H1 (cell line): Measurements from ENCODE around the gene EDN1. TPM values are rescaled to one million over a fixed set of nuclear protein-coding genes. Genes with fewer than 3 reads are reported as not detected.

Experiments
- CTCF ChIA-PET: fragments of 300-600 bp; sonication (Branson Sonifier 250); formaldehyde crosslinking; loops from one replicate; lab custom pipeline; 2021; ENCODE audit not compliant: partially characterized antibody; lab: Charles Lee
- POLR2A ChIA-PET: fragments of 300-600 bp; sonication (Branson Sonifier 250); formaldehyde crosslinking; loops from one replicate; lab custom pipeline; 2021; ENCODE audit warnings: inconsistent platforms; ENCODE audit not compliant: partially characterized antibody; lab: Charles Lee
- DNase-seq, 2 experiments: peaks; one replicate each; pipeline versions ENCODE4 v3.0.0 to v3.0.0-alpha.2; 2010 to 2022; ENCODE audit warnings: low spot score in 2 of 2, low read depth in 1 of 2, mixed read lengths in 1 of 2
- FAIRE-seq: peaks from 2 replicates; lab custom pipeline; 2011; peaks lifted over from hg19 to GRCh38; lab: Jason Lieb, UNC
- H2AFZ ChIP-seq: 2 replicates; pipeline ENCODE4 v1.8.1; 2012; ENCODE audit warnings: low read length, inconsistent platforms
- H2AK5ac ChIP-seq: 2 replicates; pipeline ENCODE4 v1.6.1; 2013; ENCODE audit warnings: low read depth, low read length
- H2BK120ac ChIP-seq: replicated peaks from 2 replicates; pipeline ENCODE3; 2013; ENCODE audit warnings: low read depth, low read length, inconsistent platforms
- H2BK12ac ChIP-seq: 2 replicates; pipeline ENCODE4 v1.6.1; 2013; ENCODE audit warnings: low read depth, low read length
- H2BK15ac ChIP-seq: 2 replicates; pipeline ENCODE4 v1.6.1; 2013; ENCODE audit warnings: low read length
- H2BK20ac ChIP-seq: 2 replicates; pipeline ENCODE4 v1.6.1; 2013; ENCODE audit warnings: low read length
- H2BK5ac ChIP-seq: 2 replicates; pipeline ENCODE4 v1.6.1; 2013; ENCODE audit warnings: low read depth, low read length
- H3K14ac ChIP-seq: 2 replicates; pipeline ENCODE4 v1.6.1; 2013; ENCODE audit warnings: inconsistent platforms; ENCODE audit not compliant: insufficient read length
- H3K18ac ChIP-seq: 2 replicates; pipeline ENCODE4 v1.6.1; 2013; ENCODE audit warnings: low read length; ENCODE audit errors: extremely low read depth
- H3K23ac ChIP-seq: 2 replicates; pipeline ENCODE4 v1.6.1; 2013; ENCODE audit warnings: inconsistent platforms; ENCODE audit not compliant: insufficient read length
- H3K23me2 ChIP-seq: 2 replicates; pipeline ENCODE4 v1.6.1; 2013; ENCODE audit warnings: low read depth, low read length
- H3K27ac ChIP-seq: 2 replicates; pipeline ENCODE4 v1.6.1; 2011; ENCODE audit warnings: low read depth, low read length, inconsistent platforms
- H3K27me3 ChIP-seq, 4 experiments: replicated peaks in 1 of 4; 1 replicate in 1 of 4; 2 replicates in 3 of 4; pipeline versions ENCODE4 v1.6.1 to v1.8.1; 2011 to 2013; ENCODE audit warnings: low read length in 3 of 4, mild to moderate bottlenecking in 3 of 4, inconsistent platforms in 2 of 4, mixed read lengths in 2 of 4, moderate library complexity in 1 of 4; ENCODE audit not compliant: control insufficient read depth in 3 of 4, insufficient read depth in 3 of 4; ENCODE audit errors: extremely low read depth in 1 of 4
- H3K36me3 ChIP-seq, 4 experiments: 2 replicates each; pipeline versions ENCODE4 v1.6.1 to v1.8.1; 2011 to 2013; ENCODE audit warnings: mild to moderate bottlenecking in 4 of 4, low read length in 3 of 4, moderate library complexity in 2 of 4, control low read depth in 1 of 4, inconsistent platforms in 1 of 4; ENCODE audit not compliant: insufficient read depth in 4 of 4, control insufficient read depth in 2 of 4
- H3K4ac ChIP-seq: replicated peaks from 2 replicates; pipeline ENCODE3; 2013; ENCODE audit warnings: low read length, low read depth, mixed read lengths, inconsistent platforms; ENCODE audit not compliant: insufficient read length
- H3K4me1 ChIP-seq, 4 experiments: replicated peaks in 1 of 4; 1 replicate in 1 of 4; 2 replicates in 3 of 4; pipeline versions ENCODE4 v1.6.1 to v1.8.1; 2011 to 2013; ENCODE audit warnings: low read length in 3 of 4, inconsistent platforms in 2 of 4, mixed read lengths in 1 of 4; ENCODE audit not compliant: insufficient read depth in 4 of 4, control insufficient read depth in 3 of 4
- H3K4me2 ChIP-seq, 2 experiments: 2 replicates each; pipeline versions ENCODE4 v1.6.1 to v1.8.1; 2011 to 2013; ENCODE audit warnings: low read depth in 2 of 2, low read length in 2 of 2, control low read depth in 1 of 2, inconsistent platforms in 1 of 2, mild to moderate bottlenecking in 1 of 2; ENCODE audit not compliant: insufficient read depth in 1 of 2
- H3K4me3 ChIP-seq, 4 experiments: fragments of 200-600, 300-600 bp in 1 of 4; sonication (generic), shearing (Covaris generic), sonication (Bioruptor Twin) in 1 of 4; 2 replicates each; pipeline versions ENCODE4 v1.5.1 to v1.8.1; 2011 to 2016; ENCODE audit warnings: low read length in 4 of 4, low read depth in 3 of 4, control low read depth in 2 of 4, inconsistent platforms in 2 of 4, mild to moderate bottlenecking in 2 of 4, mixed read lengths in 1 of 4, moderate library complexity in 1 of 4; ENCODE audit not compliant: insufficient read depth in 2 of 4; ENCODE audit errors: extremely low read depth in 1 of 4
- H3K56ac ChIP-seq: replicated peaks from 2 replicates; pipeline ENCODE3; 2013; ENCODE audit warnings: low read depth, mild to moderate bottlenecking, mixed read lengths, low read length, inconsistent platforms; ENCODE audit not compliant: insufficient read length
- H3K79me1 ChIP-seq: 2 replicates; pipeline ENCODE4 v1.6.1; 2013; ENCODE audit warnings: low read depth, low read length, control low read depth
- H3K79me2 ChIP-seq, 2 experiments: 2 replicates each; pipeline versions ENCODE4 v1.6.1 to v1.8.1; 2012 to 2013; ENCODE audit warnings: low read length in 2 of 2, mild to moderate bottlenecking in 2 of 2, inconsistent platforms in 1 of 2; ENCODE audit not compliant: insufficient read depth in 2 of 2, control insufficient read depth in 1 of 2
- H3K9ac ChIP-seq, 4 experiments: replicated peaks in 1 of 4; 1 replicate in 1 of 4; 2 replicates in 3 of 4; pipeline versions ENCODE4 v1.6.1 to v1.8.1; 2011 to 2013; ENCODE audit warnings: low read depth in 3 of 4, low read length in 3 of 4, control low read depth in 2 of 4, mild to moderate bottlenecking in 2 of 4, moderate library complexity in 2 of 4, inconsistent platforms in 1 of 4; ENCODE audit errors: extremely low read depth in 1 of 4
- H3K9me3 ChIP-seq, 2 experiments: 2 replicates each; pipeline versions ENCODE4 v1.6.1 to v1.8.1; 2012 to 2013; ENCODE audit warnings: mild to moderate bottlenecking in 2 of 2, moderate library complexity in 2 of 2, control low read depth in 1 of 2, inconsistent platforms in 1 of 2, low read depth in 1 of 2, low read length in 1 of 2, mixed read lengths in 1 of 2; ENCODE audit not compliant: insufficient read depth in 2 of 2
- H4K20me1 ChIP-seq, 2 experiments: replicated peaks in 1 of 2; 2 replicates each; pipeline versions ENCODE3 to v1.8.1; 2011 to 2013; ENCODE audit warnings: inconsistent platforms in 2 of 2, low read length in 2 of 2, mild to moderate bottlenecking in 1 of 2; ENCODE audit not compliant: insufficient read depth in 2 of 2, control insufficient read depth in 1 of 2
- H4K5ac ChIP-seq: 2 replicates; pipeline ENCODE4 v1.6.1; 2013; ENCODE audit warnings: low read length, low read depth, mixed read lengths, inconsistent platforms; ENCODE audit not compliant: insufficient read length
- H4K8ac ChIP-seq: 2 replicates; pipeline ENCODE4 v1.8.0; 2013; ENCODE audit warnings: mild to moderate bottlenecking, moderate library complexity, low read length, inconsistent platforms; ENCODE audit not compliant: insufficient read depth; ENCODE audit errors: extremely low read depth
- H4K91ac ChIP-seq: replicated peaks from 2 replicates; pipeline ENCODE3; 2013; ENCODE audit warnings: low read length, mixed read lengths, inconsistent platforms; ENCODE audit not compliant: insufficient read length
- BRCA1 ChIP-seq: IDR thresholded peaks from 2 replicates; pipeline ENCODE4 v1.6.1; 2012; ENCODE audit warnings: low read depth, low read length, improper control_type of control experiment
- CEBPB ChIP-seq: IDR thresholded peaks from 2 replicates; pipeline ENCODE4 v1.6.1; 2012; ENCODE audit warnings: low read depth, low read length
- CHD1 ChIP-seq: IDR thresholded peaks from 2 replicates; pipeline ENCODE4 v1.6.1; 2012; ENCODE audit warnings: low read depth, low read length, improper control_type of control experiment
- JUND ChIP-seq: IDR thresholded peaks from 2 replicates; pipeline ENCODE4 v1.6.1; 2011; ENCODE audit warnings: mild to moderate bottlenecking, improper control_type of control experiment, low read length
- RAD21 ChIP-seq, 2 experiments: IDR thresholded peaks in 1 of 2; conservative IDR thresholded peaks in 1 of 2; 2 replicates each; pipeline ENCODE4 v1.6.1; 2011; ENCODE audit warnings: low read depth in 2 of 2, low read length in 2 of 2, improper control_type of control experiment in 1 of 2, inconsistent platforms in 1 of 2, mild to moderate bottlenecking in 1 of 2, moderate library complexity in 1 of 2
- SIN3A ChIP-seq, 2 experiments: IDR thresholded peaks in 1 of 2; conservative IDR thresholded peaks in 1 of 2; 2 replicates each; pipeline ENCODE4 v1.6.1; 2011 to 2012; ENCODE audit warnings: low read length in 2 of 2, improper control_type of control experiment in 1 of 2, low read depth in 1 of 2, mild to moderate bottlenecking in 1 of 2
- TAF7 ChIP-seq: optimal IDR thresholded peaks from 2 replicates; pipeline ENCODE3; 2011; ENCODE audit warnings: low read depth, mild to moderate bottlenecking, inconsistent platforms, low read length, moderate library complexity, borderline replicate concordance
- YY1 ChIP-seq: IDR thresholded peaks from 2 replicates; pipeline ENCODE4 v1.6.1; 2011; ENCODE audit warnings: low read depth, mild to moderate bottlenecking, low read length
- WGBS, 2 experiments: shearing (Covaris generic) in 1 of 2; methylation state at CpG; one replicate each; pipeline versions ENCODE4 v1.1.6 to v1.1.7; 2013 to 2015; ENCODE audit warnings: low lambda C conversion rate in 2 of 2, mixed read lengths in 2 of 2, inconsistent platforms in 1 of 2, low coverage in 1 of 2, missing lambda C conversion rate in 1 of 2; ENCODE audit not compliant: insufficient replicate concordance in 2 of 2, insufficient coverage in 1 of 2, insufficient read length in 1 of 2; ENCODE audit errors: extremely low coverage in 1 of 2, missing lambda C conversion rate in 1 of 2; 5-methylcytosine and 5-hydroxymethylcytosine counted together
- polyA plus RNA-seq, 7 experiments: library from polyadenylated mRNA; depleted of rRNA in 3 of 7; stranded (reverse) in 5 of 7; unstranded in 2 of 7; fragments of >200 nt in 5 of 7; fragments of 200-250 nt in 2 of 7; gene quantifications; 1 replicate in 5 of 7; 2 replicates in 1 of 7; 4 replicates in 1 of 7; pipeline versions ENCODE4 v1.2.1 to v1.2.3, GENCODE V29; 2011 to 2013; ENCODE audit warnings: missing spikeins in 2 of 7, mixed read lengths in 2 of 7
- total RNA-seq: library from RNA; stranded (reverse); fragmentation: NEBNext Ultra II Directional; extraction: Animal tissue kit (Norgen Biotek cat#: 25700); gene quantifications from 2 replicates; pipeline ENCODE4 v1.2.1, GENCODE V29; 2021
- TF ChIP-seq, protein P1 (sequence below), 3 experiments: IDR thresholded peaks; 1 replicate in 2 of 3; 2 replicates in 1 of 3; pipeline versions ENCODE4 v1.5.1 to v1.6.1; 2011; ENCODE audit warnings: low read length in 3 of 3, mild to moderate bottlenecking in 3 of 3, inconsistent platforms in 2 of 3, low read depth in 1 of 3, moderate library complexity in 1 of 3; ENCODE audit not compliant: insufficient read depth in 1 of 3; ENCODE audit errors: control extremely low read depth in 1 of 3

EDN1 gene
- total and polyA plus RNA-seq, 2 of the 8 experiments (the other 6 are each of a cell fraction or from before 2014, with no cell fraction given) = 0.23 to 1.1 TPM

DNA sequence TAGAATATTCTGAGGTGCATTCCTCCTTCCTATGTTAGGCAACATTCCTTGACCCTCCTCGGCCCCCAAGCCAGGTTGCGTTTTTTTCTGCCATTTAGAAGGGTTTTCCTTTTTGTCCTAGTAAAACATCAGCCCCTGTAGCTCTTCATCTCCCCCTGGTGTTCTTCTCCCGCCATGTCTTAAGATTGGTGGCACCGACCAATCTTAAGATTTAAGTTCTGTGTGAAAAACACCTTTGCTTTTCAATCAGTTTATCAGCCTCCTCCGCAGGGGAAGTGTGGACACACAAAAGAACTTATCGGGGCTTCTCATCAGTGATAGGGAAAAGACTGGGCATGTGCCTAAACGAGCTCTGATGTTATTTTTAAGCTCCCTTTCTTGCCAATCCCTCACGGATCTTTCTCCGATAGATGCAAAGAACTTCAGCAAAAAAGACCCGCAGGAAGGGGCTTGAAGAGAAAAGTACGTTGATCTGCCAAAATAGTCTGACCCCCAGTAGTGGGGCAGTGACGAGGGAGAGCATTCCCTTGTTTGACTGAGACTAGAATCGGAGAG is 719 bp upstream of the EDN1 start:
- Histone ChIP-seq H3K79me2 (no peaks in the 10 kb centered on the region), H3K4me2 (peak overlapping the region; percentile 67 to 92), H3K56ac (no peak overlapping the region), H2BK15ac (no peak overlapping the region), H3K4ac (no peak overlapping the region), H3K23ac (no peak overlapping the region), H2BK12ac (no peak overlapping the region), H4K5ac (no peak overlapping the region), H2BK5ac (no peak overlapping the region), H3K27me3 (peaks cover 0 to 10% (median 2%) of the 10 kb centered on the region in 4 experiments; a peak in 4 of 7 replicates), H2AK5ac (no peak overlapping the region), H3K79me1 (no peaks in the 10 kb centered on the region), H3K9me3 (no peaks in the 10 kb centered on the region), H4K91ac (no peak overlapping the region), H3K14ac (no peak overlapping the region), H3K4me1 (peaks cover 9 to 20% (median 11%) of the 10 kb centered on the region in 4 experiments), H3K23me2 (peaks cover 3% of the 10 kb centered on the region; the same call in 1 of the 2 replicates), H3K18ac (no peak overlapping the region), H3K4me3 (peak overlapping the region; percentile 26 to 69 (median 50); a peak in 7 of 8 replicates), H3K27ac (no peak overlapping the region), H3K9ac (no peak overlapping the region), H2BK120ac (no peak overlapping the region), H4K8ac (no peak overlapping the region), H2AFZ (peak overlapping the region; percentile 94), H2BK20ac (no peak overlapping the region), H3K36me3 (no peaks in the 10 kb centered on the region), H4K20me1 (no peaks in the 10 kb centered on the region)
- FAIRE-seq = no peak
- ChIA-PET CTCF (interaction anchor here (0.6 to 6.8 kb wide), 52 partner anchors 10 to 714 kb away, joined by 3 to 103 read pairs (median 3); no protein-coding TSS in a partner anchor), POLR2A (interaction anchor here (0.6 to 1.8 kb wide), 2 partner anchors 11 to 520 kb away, joined by 3 to 6 read pairs; no protein-coding TSS in a partner anchor)
- 15% methylated on average over 13 of the region's 13 CpGs; no CpG with 5 or more reads in 1 of the 2 experiments for WGBS, 2 experiments
- DNase-seq = peak; percentile 39 to 77
- TF ChIP-seq CEBPB (peak; percentile 38; the same call in 1 of the 2 replicates), JUND (0 out of 2 replicates have a peak, but pooled peaks have one; percentile 19), BRCA1 (no peak), SIN3A (conservative IDR thresholded peaks at IDR 0.05 in 1 of 2, IDR thresholded peaks at IDR 0.05 in 1 of 2; ENCODE audit: low read depth in 1 of 2, low read length in 2 of 2) (0 out of 4 replicates have a peak, but pooled peaks of 1 of the 2 experiments have one; percentile 55), YY1 (peak; percentile 55; the same call in 1 of the 2 replicates), CHD1 (no peak), TAF7 (no peak), RAD21 (IDR thresholded peaks at IDR 0.05 in 1 of 2, conservative IDR thresholded peaks at IDR 0.05 in 1 of 2; ENCODE audit: low read depth in 2 of 2, low read length in 2 of 2) (peak; percentile 86 to 87)
- TF ChIP-seq, protein P1, sequence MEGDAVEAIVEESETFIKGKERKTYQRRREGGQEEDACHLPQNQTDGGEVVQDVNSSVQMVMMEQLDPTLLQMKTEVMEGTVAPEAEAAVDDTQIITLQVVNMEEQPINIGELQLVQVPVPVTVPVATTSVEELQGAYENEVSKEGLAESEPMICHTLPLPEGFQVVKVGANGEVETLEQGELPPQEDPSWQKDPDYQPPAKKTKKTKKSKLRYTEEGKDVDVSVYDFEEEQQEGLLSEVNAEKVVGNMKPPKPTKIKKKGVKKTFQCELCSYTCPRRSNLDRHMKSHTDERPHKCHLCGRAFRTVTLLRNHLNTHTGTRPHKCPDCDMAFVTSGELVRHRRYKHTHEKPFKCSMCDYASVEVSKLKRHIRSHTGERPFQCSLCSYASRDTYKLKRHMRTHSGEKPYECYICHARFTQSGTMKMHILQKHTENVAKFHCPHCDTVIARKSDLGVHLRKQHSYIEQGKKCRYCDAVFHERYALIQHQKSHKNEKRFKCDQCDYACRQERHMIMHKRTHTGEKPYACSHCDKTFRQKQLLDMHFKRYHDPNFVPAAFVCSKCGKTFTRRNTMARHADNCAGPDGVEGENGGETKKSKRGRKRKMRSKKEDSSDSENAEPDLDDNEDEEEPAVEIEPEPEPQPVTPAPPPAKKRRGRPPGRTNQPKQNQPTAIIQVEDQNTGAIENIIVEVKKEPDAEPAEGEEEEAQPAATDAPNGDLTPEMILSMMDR (IDR thresholded peaks at IDR 0.05; ENCODE audit: control extremely low read depth in 1 of 3, insufficient read depth in 1 of 3, low read depth in 1 of 3, low read length in 3 of 3) = peak in 2 of 3 experiments; percentile 74 to 87; a peak in 3 of 4 replicates
